H9 (cell line): ENCODE measurements around the gene CLMN. TPM values are rescaled to one million over a fixed set of nuclear protein-coding genes. Genes with fewer than 3 reads are reported as not detected.
A peak's percentile ranks its signal among the peaks of the same experiment; 100 is the strongest.

Source experiments
- DNase-seq: peaks from one replicate; pipeline ENCODE4 v3.0.0-alpha.2; 2017
- H2AFZ ChIP-seq: one replicate; pipeline ENCODE4 v1.6.1; 2013; ENCODE audit warnings: mild to moderate bottlenecking, low read length, control low read depth, moderate library complexity
- H2AK5ac ChIP-seq: 2 replicates; pipeline ENCODE4 v1.6.1; 2013; ENCODE audit warnings: low read length, control low read depth, mixed read lengths; ENCODE audit not compliant: insufficient read length
- H2BK120ac ChIP-seq: one replicate; pipeline ENCODE4 v1.6.1; 2013; ENCODE audit warnings: low read depth, mild to moderate bottlenecking, low read length, control low read depth, inconsistent platforms; ENCODE audit not compliant: poor library complexity, severe bottlenecking
- H2BK12ac ChIP-seq: 2 replicates; pipeline ENCODE4 v1.6.1; 2013; ENCODE audit warnings: low read length, control low read depth, mixed read lengths, low read depth; ENCODE audit not compliant: insufficient read length
- H2BK15ac ChIP-seq: 2 replicates; pipeline ENCODE4 v1.6.1; 2013; ENCODE audit warnings: low read depth, low read length, control low read depth
- H2BK20ac ChIP-seq: one replicate; pipeline ENCODE4 v1.6.1; 2013; ENCODE audit warnings: low read depth, mild to moderate bottlenecking, low read length, control low read depth, inconsistent platforms; ENCODE audit not compliant: poor library complexity, severe bottlenecking
- H2BK5ac ChIP-seq: 2 replicates; pipeline ENCODE4 v1.6.1; 2013; ENCODE audit warnings: low read length, control low read depth, mixed read lengths; ENCODE audit not compliant: insufficient read length
- H3K14ac ChIP-seq: 2 replicates; pipeline ENCODE4 v1.6.1; 2013; ENCODE audit warnings: low read length, control low read depth; ENCODE audit not compliant: insufficient read depth
- H3K18ac ChIP-seq: 2 replicates; pipeline ENCODE4 v1.6.1; 2013; ENCODE audit warnings: low read depth, mild to moderate bottlenecking, mixed read lengths, low read length, control low read depth; ENCODE audit not compliant: insufficient read length
- H3K23ac ChIP-seq: 2 replicates; pipeline ENCODE4 v1.6.1; 2013; ENCODE audit warnings: low read length, control low read depth, mixed read lengths, low read depth; ENCODE audit not compliant: insufficient read length
- H3K23me2 ChIP-seq: 2 replicates; pipeline ENCODE4 v1.6.1; 2013; ENCODE audit warnings: low read depth, mild to moderate bottlenecking, mixed read lengths, low read length, control low read depth; ENCODE audit not compliant: insufficient read length, poor library complexity, severe bottlenecking
- H3K27ac ChIP-seq: 2 replicates; pipeline ENCODE4 v1.5.1; 2013; ENCODE audit warnings: low read length, control low read depth, mixed read lengths, low read depth; ENCODE audit not compliant: insufficient read length
- H3K27me3 ChIP-seq: 2 replicates; pipeline ENCODE4 v1.6.1; 2013; ENCODE audit warnings: low read length, control low read depth, inconsistent platforms; ENCODE audit not compliant: insufficient read depth
- H3K4ac ChIP-seq: 2 replicates; pipeline ENCODE4 v1.6.1; 2013; ENCODE audit warnings: low read depth, mild to moderate bottlenecking, control low read depth, inconsistent platforms, low read length, moderate library complexity
- H3K4me1 ChIP-seq: 2 replicates; pipeline ENCODE4 v1.6.1; 2013; ENCODE audit warnings: low read length, control low read depth, inconsistent platforms; ENCODE audit not compliant: insufficient read depth
- H3K4me2 ChIP-seq: 2 replicates; pipeline ENCODE4 v1.6.1; 2013; ENCODE audit warnings: low read length, control low read depth, mixed read lengths; ENCODE audit not compliant: insufficient read length, insufficient read depth
- H3K56ac ChIP-seq: 2 replicates; pipeline ENCODE4 v1.6.1; 2013; ENCODE audit warnings: low read depth, mild to moderate bottlenecking, mixed read lengths, low read length, control low read depth; ENCODE audit not compliant: insufficient read length
- H3K79me1 ChIP-seq: 2 replicates; pipeline ENCODE4 v1.6.1; 2013; ENCODE audit warnings: low read depth, mild to moderate bottlenecking, moderate library complexity, low read length, control low read depth, inconsistent platforms; ENCODE audit not compliant: insufficient read depth, poor library complexity, severe bottlenecking
- H3K79me2 ChIP-seq: 2 replicates; pipeline ENCODE4 v1.6.1; 2013; ENCODE audit warnings: low read length, control low read depth, inconsistent platforms; ENCODE audit not compliant: insufficient read depth
- H3K9ac ChIP-seq: 2 replicates; pipeline ENCODE4 v1.6.1; 2013; ENCODE audit warnings: low read length, control low read depth, mixed read lengths; ENCODE audit not compliant: insufficient read length; ENCODE audit errors: extremely low read depth
- H3K9me3 ChIP-seq: one replicate; pipeline ENCODE4 v1.6.1; 2013; ENCODE audit warnings: low read depth, low read length, inconsistent platforms; ENCODE audit not compliant: control insufficient read depth
- H3T11ph ChIP-seq: one replicate; pipeline ENCODE4 v1.6.1; 2013; ENCODE audit warnings: mild to moderate bottlenecking, low read length, control low read depth, inconsistent platforms
- H4K20me1 ChIP-seq: one replicate; pipeline ENCODE4 v1.6.1; 2013; ENCODE audit not compliant: control insufficient read depth, insufficient read length, insufficient read depth
- H4K5ac ChIP-seq: 2 replicates; pipeline ENCODE4 v1.6.1; 2013; ENCODE audit warnings: low read depth, mild to moderate bottlenecking, mixed read lengths, low read length, control low read depth; ENCODE audit not compliant: insufficient read length
- H4K8ac ChIP-seq: replicated peaks from 2 replicates; pipeline ENCODE4 v1.6.1; 2013; ENCODE audit warnings: low read length, control low read depth, mixed read lengths, low read depth; ENCODE audit not compliant: insufficient read length
- H4K91ac ChIP-seq: 2 replicates; pipeline ENCODE4 v1.6.1; 2013; ENCODE audit warnings: low read depth, mild to moderate bottlenecking, moderate library complexity, mixed read lengths, low read length, control low read depth; ENCODE audit not compliant: insufficient read length
- H3K27ac Mint-ChIP-seq, 3 experiments: 2 replicates in 2 of 3; 3 replicates in 1 of 3; pipeline ENCODE4 v1.8.0; 2020 to 2021; ENCODE audit warnings: mixed read lengths in 3 of 3, mild to moderate bottlenecking in 1 of 3, moderate library complexity in 1 of 3
- H3K27me3 Mint-ChIP-seq: 2 replicates; pipeline ENCODE4 v1.8.0; 2021; ENCODE audit warnings: low read depth, mild to moderate bottlenecking, moderate library complexity, mixed read lengths
- H3K36me3 Mint-ChIP-seq, 3 experiments: 2 replicates in 2 of 3; 3 replicates in 1 of 3; pipeline ENCODE4 v1.8.0; 2020 to 2021; ENCODE audit warnings: low read depth in 3 of 3, mixed read lengths in 3 of 3; ENCODE audit not compliant: insufficient read depth in 1 of 3
- H3K4me1 Mint-ChIP-seq, 2 experiments: 2 replicates each; pipeline ENCODE4 v1.8.0; 2020; ENCODE audit warnings: mixed read lengths in 2 of 2
- H3K4me3 Mint-ChIP-seq, 2 experiments: 2 replicates in 1 of 2; 3 replicates in 1 of 2; pipeline ENCODE4 v1.8.0; 2020 to 2021; ENCODE audit warnings: mild to moderate bottlenecking in 2 of 2, mixed read lengths in 2 of 2, moderate library complexity in 1 of 2
- H3K9me3 Mint-ChIP-seq, 2 experiments: 2 replicates in 1 of 2; 3 replicates in 1 of 2; pipeline ENCODE4 v1.8.0; 2020; ENCODE audit warnings: mild to moderate bottlenecking in 2 of 2, mixed read lengths in 2 of 2, moderate library complexity in 1 of 2
- WGBS: extraction: QIAGEN DNeasy Blood & Tissue Kit; methylation state at CpG from one replicate; pipeline ENCODE4 v1.1.7; 2013; ENCODE audit warnings: missing lambda C conversion rate, low lambda C conversion rate, mixed read lengths; ENCODE audit not compliant: insufficient read length; ENCODE audit errors: extremely low coverage; 5-methylcytosine and 5-hydroxymethylcytosine counted together
- total RNA-seq: library from RNA; stranded (reverse); gene quantifications from 2 replicates; pipeline ENCODE4 v1.2.1, GENCODE V29; 2021
- TF ChIP-seq, protein P1 (sequence below): fragments of 200-600 bp; sonication (generic); conservative IDR thresholded peaks from 3 replicates; pipeline ENCODE4 v1.8.0; 2021; ENCODE audit warnings: antibody characterized with exemption, mild to moderate bottlenecking

Gene CLMN
- total RNA-seq, 1 experiment from 2014 or later: 7.6 TPM

DNA sequence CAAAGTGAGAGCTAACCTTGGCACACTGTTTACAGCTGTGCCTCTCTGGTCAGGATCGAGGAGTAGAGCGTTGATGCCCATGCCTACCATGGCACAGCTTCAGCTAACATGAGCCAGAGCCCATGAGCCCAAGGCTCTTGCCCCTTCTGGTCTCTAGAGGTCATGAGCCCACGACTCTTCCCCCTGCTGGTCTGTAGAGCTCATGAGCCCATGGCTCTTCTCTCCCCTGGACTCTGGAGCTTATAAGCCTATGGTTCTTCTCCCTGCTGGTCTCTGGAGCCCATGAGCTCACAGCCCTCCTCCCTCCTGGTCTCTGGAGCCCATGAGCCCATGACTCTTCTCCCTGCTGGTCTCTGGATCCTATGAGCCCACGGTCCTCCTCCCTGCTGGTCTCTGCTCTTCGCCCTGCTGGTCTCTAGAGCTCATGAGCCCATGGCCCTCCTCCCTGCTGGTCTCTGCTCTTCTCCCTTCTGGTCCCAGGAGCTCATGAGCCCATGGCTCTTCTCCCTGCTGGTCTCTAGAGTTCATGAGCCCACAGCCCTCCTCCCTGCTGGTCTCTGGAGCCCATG lies 16.6 kb upstream of the CLMN start:
- Histone ChIP-seq H4K91ac (no peak overlapping the region), H3K79me2 (no peaks in the 10 kb centered on the region), H2BK20ac (no peak overlapping the region), H2BK15ac (no peak overlapping the region), H2BK5ac (no peak overlapping the region), H4K20me1 (no peaks in the 10 kb centered on the region), H3K23me2 (no peaks in the 10 kb centered on the region), H3K56ac (no peak overlapping the region), H3K9ac (no peak overlapping the region), H4K8ac (no peak overlapping the region), H2AK5ac (no peak overlapping the region), H3K23ac (no peak overlapping the region), H2AFZ (no peak overlapping the region), H3K27me3 (no peaks in the 10 kb centered on the region), H4K5ac (no peak overlapping the region), H2BK120ac (no peak overlapping the region), H3K4ac (no peak overlapping the region), H2BK12ac (no peak overlapping the region), H3K79me1 (no peaks in the 10 kb centered on the region), H3K18ac (no peak overlapping the region), H3K14ac (peak overlapping the region; percentile 26; the same call in 1 of the 2 replicates), H3K27ac (no peak overlapping the region), H3T11ph (no peak overlapping the region), H3K4me1 (no peaks in the 10 kb centered on the region), H3K9me3 (no peaks in the 10 kb centered on the region), H3K4me2 (no peak overlapping the region)
- H3K36me3 Mint-ChIP-seq: no peaks in the 10 kb centered on the region; a peak in 1 of 7 replicates
- WGBS: no CpG with 5 or more reads among the region's 5 CpGs
- no peaks in the 10 kb centered on the region for H3K9me3 Mint-ChIP-seq
- DNase-seq: no peak
- TF ChIP-seq, protein P1, sequence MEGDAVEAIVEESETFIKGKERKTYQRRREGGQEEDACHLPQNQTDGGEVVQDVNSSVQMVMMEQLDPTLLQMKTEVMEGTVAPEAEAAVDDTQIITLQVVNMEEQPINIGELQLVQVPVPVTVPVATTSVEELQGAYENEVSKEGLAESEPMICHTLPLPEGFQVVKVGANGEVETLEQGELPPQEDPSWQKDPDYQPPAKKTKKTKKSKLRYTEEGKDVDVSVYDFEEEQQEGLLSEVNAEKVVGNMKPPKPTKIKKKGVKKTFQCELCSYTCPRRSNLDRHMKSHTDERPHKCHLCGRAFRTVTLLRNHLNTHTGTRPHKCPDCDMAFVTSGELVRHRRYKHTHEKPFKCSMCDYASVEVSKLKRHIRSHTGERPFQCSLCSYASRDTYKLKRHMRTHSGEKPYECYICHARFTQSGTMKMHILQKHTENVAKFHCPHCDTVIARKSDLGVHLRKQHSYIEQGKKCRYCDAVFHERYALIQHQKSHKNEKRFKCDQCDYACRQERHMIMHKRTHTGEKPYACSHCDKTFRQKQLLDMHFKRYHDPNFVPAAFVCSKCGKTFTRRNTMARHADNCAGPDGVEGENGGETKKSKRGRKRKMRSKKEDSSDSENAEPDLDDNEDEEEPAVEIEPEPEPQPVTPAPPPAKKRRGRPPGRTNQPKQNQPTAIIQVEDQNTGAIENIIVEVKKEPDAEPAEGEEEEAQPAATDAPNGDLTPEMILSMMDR: no peak; the same call in 2 of the 3 replicates
- H3K27ac Mint-ChIP-seq: no peak overlapping the region; a peak in 1 of 7 replicates
- peaks cover 7 to 8% of the 10 kb centered on the region in 2 experiments; a peak in 1 of 4 replicates for H3K4me1 Mint-ChIP-seq
- H3K4me3 Mint-ChIP-seq: no peak overlapping the region
- H3K27me3 Mint-ChIP-seq: peaks cover 21% of the 10 kb centered on the region
